AG04449 (cell line): ENCODE results near the gene ENTPD6.
"Not testable (repeated sequence)": the region's sequence is repeated elsewhere in the genome, so short reads cannot be mapped to it uniquely, and the experiment has no call there.

Source experiments
- CTCF ChIA-PET: fragments of 350-600 bp; formaldehyde crosslinking; extraction: SDS; loops from one replicate; lab custom pipeline; 2021; ENCODE audit warnings: antibody characterized with exemption; lab: Yijun Ruan, JAX
- POLR2A ChIA-PET: fragments of 400-600, 350-600 bp; formaldehyde crosslinking; extraction: SDS; loops from one replicate; lab custom pipeline; 2020; ENCODE audit warnings: antibody characterized with exemption, inconsistent platforms; lab: Yijun Ruan, JAX
- DNase-seq: peaks from one replicate; pipeline ENCODE4 v3.0.0-alpha.2; 2010; ENCODE audit warnings: low read depth, low spot score
- H3K4me3 ChIP-seq: 2 replicates; pipeline ENCODE4 v1.5.1; 2011; ENCODE audit warnings: low read depth, mild to moderate bottlenecking, control low read depth, low read length
- CTCF ChIP-seq: IDR thresholded peaks from one replicate; pipeline ENCODE4 v1.5.1; 2011; ENCODE audit warnings: mild to moderate bottlenecking, moderate library complexity, low read length, control low read depth, inconsistent platforms; ENCODE audit not compliant: insufficient read depth; ENCODE audit errors: missing control alignments

ENTPD6 gene

GRCh38 chr20:25236450-25237304, 41.2 kb downstream of the ENTPD6 start:
- CTCF ChIA-PET, result interaction anchor here (1.0 to 3.1 kb wide), 3 partner anchors 9 to 13 kb away, joined by 3 to 19 read pairs (median 8); no protein-coding TSS in a partner anchor
- no peak for TF ChIP-seq CTCF
- no peak overlapping the region for H3K4me3 ChIP-seq
- DNase-seq, result no peak
- POLR2A ChIA-PET, result interaction anchor here (0.6 to 2.8 kb wide), 3 partner anchors 11 to 163 kb away, joined by 3 to 12 read pairs (median 4); partner anchors contain the start of gene PYGB

GRCh38 chr20:25237610-25238318, 42.3 kb downstream of the ENTPD6 start:
- H3K4me3 ChIP-seq, result no peak overlapping the region
- TF ChIP-seq CTCF, result no peak
- ChIA-PET CTCF (interaction anchor here (1.2 to 3.1 kb wide), 2 partner anchors 9 to 10 kb away, joined by 5 to 19 read pairs; partner anchors contain the start of gene PYGB), POLR2A (interaction anchor here (0.6 to 2.8 kb wide), 4 partner anchors 10 to 582 kb away, joined by 3 to 12 read pairs (median 4); partner anchors contain the start of gene PYGB)
- DNase-seq, result peak; percentile 98

GRCh38 chr20:25238319-25239037, 43.0 kb downstream of the ENTPD6 start:
- ChIA-PET CTCF (interaction anchor here (1.2 kb wide), 1 partner anchor 9 kb away, joined by 5 read pairs; the partner anchor contains the start of gene PYGB), POLR2A (interaction anchor here (0.6 to 2.8 kb wide), 3 partner anchors 10 to 583 kb away, joined by 3 to 12 read pairs (median 4); partner anchors contain the start of gene PYGB)
- no peak overlapping the region for H3K4me3 ChIP-seq
- no peak for DNase-seq
- no peak for TF ChIP-seq CTCF

- no peak for DNase-seq
- ChIA-PET POLR2A (no interaction called here), CTCF (interaction anchor here (1.2 kb wide), 1 partner anchor 8 kb away, joined by 5 read pairs; the partner anchor contains the start of gene PYGB)
- TF ChIP-seq CTCF, result no peak
- H3K4me3 ChIP-seq, result no peak overlapping the region
These were observed 44.2 kb downstream of the ENTPD6 start for GRCh38 chr20:25239387-25240370.

GRCh38 chr20:25240851-25241658, 45.5 kb downstream of the ENTPD6 start:
- H3K4me3 ChIP-seq, POLR2A ChIA-PET, DNase-seq, CTCF ChIA-PET: not testable (repeated sequence)

- POLR2A ChIA-PET, H3K4me3 ChIP-seq, DNase-seq: not testable (repeated sequence)
- CTCF ChIA-PET, result interaction anchor here (1.1 kb wide), 1 partner anchor 248 kb away, joined by 4 read pairs; no protein-coding TSS in a partner anchor
These were observed 46.1 kb downstream of the ENTPD6 start for GRCh38 chr20:25241659-25241955.
